ENCODE results near the gene CNTNAP2.
"Not testable (repeated sequence)": the region's sequence is repeated elsewhere in the genome, so short reads cannot be mapped to it uniquely, and the experiment has no call there.

CNTNAP2 gene

DNA sequence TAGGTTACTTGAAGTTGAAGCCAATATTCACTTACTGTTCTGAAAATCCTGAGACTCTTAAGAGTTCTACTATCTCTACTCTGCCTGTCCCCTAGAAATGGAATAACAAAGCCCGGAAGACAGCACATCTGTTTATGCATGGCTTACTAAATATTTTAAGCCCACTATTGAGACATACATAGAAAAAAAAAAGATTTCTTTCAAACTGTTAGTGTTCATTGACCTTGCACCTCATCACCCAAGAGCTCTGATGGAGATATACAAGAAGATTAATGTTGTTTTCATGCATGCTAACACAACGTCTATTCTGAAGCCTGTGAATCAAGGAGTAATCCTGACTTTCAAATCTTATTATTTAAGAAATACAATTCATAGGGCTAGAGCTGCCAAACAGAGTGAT, 1614.7 kb downstream of the CNTNAP2 start:
- no peak overlapping the region for H3K27ac ChIP-seq
- TF ChIP-seq CTCF (conservative IDR thresholded peaks at IDR 0.05) = no peak
- no peak for TF ChIP-seq ZFX (IDR thresholded peaks at IDR 0.05)

GRCh38 chr7:147737559-147738214, 1621.1 kb downstream of the CNTNAP2 start:
- not testable (repeated sequence) for H3K27ac ChIP-seq

DNA sequence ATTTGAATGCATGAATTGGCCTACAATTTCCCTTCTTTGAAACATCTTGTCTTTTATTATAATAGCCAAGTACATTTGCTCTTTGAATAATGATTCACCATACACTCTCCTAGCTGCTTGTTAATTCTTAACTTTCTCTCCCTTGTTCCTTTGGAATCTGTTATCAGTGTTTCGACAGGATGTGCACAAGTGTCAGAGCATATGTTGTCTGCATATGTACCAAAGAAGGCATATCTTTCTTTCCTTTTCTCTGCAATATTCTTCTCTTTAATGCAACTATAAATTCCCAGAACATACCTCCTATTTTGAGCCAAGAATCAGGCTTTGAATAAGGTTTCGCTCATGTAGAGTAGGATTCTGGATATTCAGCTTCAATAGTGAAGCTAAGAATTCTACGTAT, 1625.7 kb downstream of the CNTNAP2 start:
- TF ChIP-seq CTCF (conservative IDR thresholded peaks at IDR 0.05) (no peak), ZFX (IDR thresholded peaks at IDR 0.05) (no peak)
- H3K27ac ChIP-seq = no peak overlapping the region

DNA sequence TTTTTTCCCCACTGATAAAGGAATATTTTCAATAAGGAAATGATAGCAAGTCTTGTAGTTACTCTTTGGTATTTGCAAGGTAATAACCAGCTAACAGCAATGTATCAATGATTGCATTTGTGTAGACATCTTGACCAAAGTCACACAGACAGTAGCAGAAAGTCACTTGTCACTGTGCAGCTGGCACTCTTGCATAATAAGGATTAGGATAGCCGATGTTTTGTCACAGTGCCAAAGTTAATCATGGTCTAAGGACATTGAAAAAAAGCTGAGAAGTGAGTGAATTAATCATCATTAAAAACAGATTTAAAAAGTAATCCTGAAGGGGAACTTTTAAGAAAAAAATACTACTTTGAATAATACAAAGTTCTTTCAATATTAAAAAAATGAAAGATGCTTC, 1639.7 kb downstream of the CNTNAP2 start:
- no peak overlapping the region for H3K27ac ChIP-seq
- TF ChIP-seq CTCF (conservative IDR thresholded peaks at IDR 0.05) (no peak), ZFX (IDR thresholded peaks at IDR 0.05) (no peak)

DNA sequence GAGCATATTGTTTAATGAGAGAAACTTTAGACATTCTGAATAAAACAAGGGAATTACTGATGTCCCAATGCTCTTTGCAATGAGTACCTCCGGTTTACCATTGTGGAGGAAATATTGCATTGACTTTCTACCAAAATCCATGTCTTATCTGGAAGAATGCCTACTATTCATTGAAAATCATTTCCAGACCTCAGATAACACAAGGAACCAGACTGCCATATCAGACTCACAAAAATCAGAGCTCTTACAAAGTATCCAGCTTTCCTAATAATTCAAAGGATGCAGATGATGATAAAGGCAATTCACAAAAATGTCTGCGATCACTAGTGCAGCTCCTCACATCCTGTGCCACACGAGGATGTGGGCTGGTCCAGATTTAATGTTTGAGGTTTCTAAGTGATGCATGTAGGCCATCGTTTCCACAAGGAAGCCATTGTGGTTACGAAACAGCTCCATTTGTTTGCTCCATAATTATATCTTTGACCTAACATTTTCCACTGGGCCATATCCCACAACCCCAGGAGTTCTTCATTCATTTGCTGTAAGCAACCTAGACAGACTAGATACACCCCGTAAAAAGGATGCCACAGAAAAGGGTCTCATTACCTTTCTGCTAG, 1642.8 kb downstream of the CNTNAP2 start:
- H3K27ac ChIP-seq = no peak overlapping the region
- no peak for TF ChIP-seq ZFX (IDR thresholded peaks at IDR 0.05)
- TF ChIP-seq CTCF (conservative IDR thresholded peaks at IDR 0.05) = no peak

GRCh38 chr7:147765301-147765700, 1648.7 kb downstream of the CNTNAP2 start:
- no peak overlapping the region for H3K27ac ChIP-seq
- TF ChIP-seq ZFX (IDR thresholded peaks at IDR 0.05) (no peak), CTCF (conservative IDR thresholded peaks at IDR 0.05) (no peak)

DNA sequence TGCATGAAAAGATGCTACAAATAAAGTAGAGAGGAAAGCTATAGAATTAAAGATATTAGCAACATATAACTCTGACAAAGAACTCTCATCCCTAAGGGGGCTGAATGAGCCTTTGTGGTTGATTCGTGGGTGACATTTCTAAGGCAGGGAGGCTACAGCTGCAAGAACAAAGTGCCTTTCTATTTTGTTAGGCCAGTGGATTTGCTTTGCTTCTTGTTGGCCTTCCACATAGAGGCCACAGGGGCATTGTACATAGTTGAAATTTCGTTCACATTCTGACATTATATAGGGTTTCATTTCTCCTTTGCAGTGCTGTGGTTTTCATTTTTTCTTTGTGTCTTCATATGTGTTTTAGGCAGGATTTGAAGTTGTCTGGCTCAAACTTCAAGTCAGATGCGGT, 1654.7 kb downstream of the CNTNAP2 start:
- TF ChIP-seq ZFX (IDR thresholded peaks at IDR 0.05) (no peak), CTCF (conservative IDR thresholded peaks at IDR 0.05) (no peak)
- no peak overlapping the region for H3K27ac ChIP-seq

GRCh38 chr7:147774461-147774860, 1657.9 kb downstream of the CNTNAP2 start:
- TF ChIP-seq CTCF (conservative IDR thresholded peaks at IDR 0.05) (no peak), ZFX (IDR thresholded peaks at IDR 0.05) (no peak)
- no peak overlapping the region for H3K27ac ChIP-seq

Measured in C4-2B (cell line).